Adipocyte (in vitro differentiated cells): ENCODE results near the gene COL6A1.

ENCODE experiments used
- DNase-seq: peaks from one replicate; pipeline ENCODE4 v3.0.0-alpha.2; 2015; ENCODE audit warnings: low read depth
- H3K27me3 ChIP-seq: replicated peaks from 2 replicates; pipeline ENCODE4 v1.7.0; 2013; ENCODE audit warnings: mild to moderate bottlenecking, low read length, moderate library complexity; ENCODE audit not compliant: control insufficient read depth, insufficient read depth
- H3K36me3 ChIP-seq: 2 replicates; pipeline ENCODE4 v1.7.0; 2013; ENCODE audit warnings: low read length, mild to moderate bottlenecking, moderate library complexity; ENCODE audit not compliant: control insufficient read depth, insufficient read depth, severe bottlenecking
- H3K4me1 ChIP-seq: 2 replicates; pipeline ENCODE4 v1.7.0; 2013; ENCODE audit warnings: mild to moderate bottlenecking, low read length, moderate library complexity; ENCODE audit not compliant: control insufficient read depth, insufficient read depth
- H3K4me3 ChIP-seq: 2 replicates; pipeline ENCODE4 v1.7.0; 2013; ENCODE audit warnings: mild to moderate bottlenecking, low read length, moderate library complexity
- H3K9ac ChIP-seq: 2 replicates; pipeline ENCODE4 v1.7.0; 2013; ENCODE audit warnings: mild to moderate bottlenecking, low read length, moderate library complexity
- H3K9me3 ChIP-seq: 2 replicates; pipeline ENCODE4 v1.7.0; 2013; ENCODE audit warnings: mild to moderate bottlenecking, low read length, moderate library complexity; ENCODE audit not compliant: control insufficient read depth

COL6A1 gene

DNA sequence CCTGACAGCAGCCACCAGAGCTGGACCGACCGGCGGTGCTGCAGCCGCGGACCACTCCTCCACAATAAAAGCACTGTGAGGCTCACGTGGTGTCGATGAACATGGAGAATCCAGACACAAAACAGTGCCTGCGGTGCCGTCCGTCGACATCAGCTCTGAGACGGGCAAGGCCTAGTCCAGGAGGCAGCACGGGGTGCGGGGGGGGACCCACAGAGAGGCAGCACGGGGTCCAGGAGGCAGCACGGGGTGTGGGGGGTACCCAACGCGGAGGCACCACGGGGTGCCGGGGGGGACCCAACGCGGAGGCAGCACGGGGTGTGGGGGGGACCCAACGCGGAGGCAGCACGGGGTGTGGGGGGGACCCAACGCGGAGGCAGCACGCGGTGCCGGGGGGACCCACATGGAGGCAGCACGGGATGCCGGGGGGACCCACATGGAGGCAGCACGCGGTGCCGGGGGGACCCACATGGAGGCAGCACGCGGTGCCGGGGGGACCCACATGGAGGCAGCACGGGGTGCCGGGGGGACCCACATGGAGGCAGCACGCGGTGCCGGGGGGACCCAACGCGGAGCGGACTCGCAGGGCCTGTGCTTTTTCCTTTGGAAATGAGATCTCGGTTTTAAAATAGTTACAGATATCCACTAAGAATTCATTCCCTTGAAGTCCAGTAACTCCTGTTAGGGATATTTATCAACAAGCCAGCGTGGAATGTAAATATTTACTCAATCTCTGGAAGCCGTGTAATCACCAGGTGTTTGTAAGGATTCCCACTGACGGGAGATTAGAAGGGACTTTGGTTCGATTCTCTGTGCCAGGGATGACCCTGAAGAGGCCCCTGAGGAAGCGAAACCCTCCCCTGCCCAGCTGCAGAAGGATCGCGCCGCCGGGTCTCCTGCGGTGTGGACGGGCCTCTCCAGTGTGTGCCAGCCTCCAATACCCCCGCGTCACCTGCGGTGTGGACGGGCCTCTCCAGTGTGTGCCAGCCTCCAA, 52.1 kb downstream of the COL6A1 start:
- no peak for DNase-seq
- H3K27me3 ChIP-seq, result no peaks in the 10 kb centered on the region
- H3K4me3 ChIP-seq, result no peak overlapping the region
- H3K9ac ChIP-seq, result no peak overlapping the region
- no peaks in the 10 kb centered on the region for H3K36me3 ChIP-seq
- peaks cover 19% of the 10 kb centered on the region for H3K4me1 ChIP-seq
- peaks cover 5% of the 10 kb centered on the region for H3K9me3 ChIP-seq

DNA sequence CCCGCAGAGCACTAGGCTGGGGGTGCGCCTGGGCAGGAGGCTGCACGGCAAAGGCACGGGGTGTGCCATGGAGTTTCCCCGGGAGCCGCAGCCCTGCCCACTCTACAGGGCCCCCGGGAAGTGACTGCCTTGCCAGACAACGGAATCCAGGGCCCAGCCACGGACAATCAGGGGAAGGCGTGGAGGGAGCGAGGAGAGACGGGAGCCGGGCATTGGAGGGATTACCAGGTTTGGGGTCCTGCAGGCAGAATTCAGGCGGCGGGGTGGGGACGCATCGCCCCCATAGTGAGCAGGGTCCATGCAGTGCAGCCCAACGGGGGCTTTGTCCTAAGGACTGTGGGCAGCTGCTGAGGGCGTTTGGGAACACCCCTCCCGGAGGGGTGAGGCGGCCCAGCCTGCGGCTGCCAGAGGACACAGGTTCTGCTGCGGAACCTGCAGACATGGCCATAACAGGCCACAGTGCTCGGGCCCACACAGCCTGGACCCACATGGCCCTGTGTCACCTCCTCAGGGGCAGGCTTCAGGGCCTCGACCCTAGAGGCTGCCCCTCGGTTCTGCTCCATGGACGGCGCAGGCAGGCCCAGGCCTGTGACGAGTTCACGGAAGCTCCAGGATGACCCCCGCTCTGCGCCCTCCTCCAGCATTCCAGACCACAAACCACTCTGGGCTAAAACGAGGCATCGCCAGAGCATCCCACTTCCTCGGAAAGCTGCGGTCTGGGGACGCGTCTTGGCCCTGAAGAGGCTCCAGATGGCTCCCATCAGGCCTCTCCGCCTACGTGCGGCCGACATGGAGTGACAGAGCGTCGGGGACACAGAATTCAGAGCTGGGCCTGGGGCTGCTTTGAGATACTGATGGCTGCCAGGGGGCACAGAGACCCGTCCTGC, 54.5 kb downstream of the COL6A1 start:
- no peak for DNase-seq

DNA sequence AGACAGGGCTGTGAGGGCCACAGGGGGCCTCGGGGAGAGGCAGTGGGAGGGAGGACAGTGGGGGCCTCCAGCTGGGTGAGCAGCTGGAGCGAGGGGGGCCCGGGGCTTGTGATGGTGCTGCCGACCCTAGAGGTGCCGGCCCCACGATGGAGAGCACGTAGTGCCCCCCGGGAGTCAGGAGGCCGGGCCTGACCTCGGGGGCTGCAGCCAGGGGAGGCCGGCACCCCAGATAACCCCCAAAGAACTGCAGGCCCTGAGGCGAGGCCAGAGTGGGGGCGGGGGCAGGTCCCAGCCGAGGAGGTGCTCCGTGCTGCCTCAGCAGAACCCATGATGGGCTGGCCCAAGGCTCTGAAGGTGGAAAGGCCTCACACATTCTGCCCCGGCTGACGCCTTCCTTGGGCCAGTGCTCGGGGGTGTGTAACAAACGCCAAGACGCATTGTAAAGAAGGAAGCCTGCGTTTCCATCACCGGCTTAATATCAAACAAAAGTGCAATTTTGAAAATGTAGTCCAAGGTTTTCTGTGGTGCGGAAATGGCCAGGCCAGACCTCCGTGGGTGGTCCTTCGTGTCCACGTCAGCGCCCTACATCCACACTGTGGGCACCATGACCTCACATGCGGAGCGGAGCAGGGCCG, 55.2 kb downstream of the COL6A1 start:
- Histone ChIP-seq H3K9me3 (no peaks in the 10 kb centered on the region), H3K36me3 (no peaks in the 10 kb centered on the region), H3K4me3 (no peak overlapping the region), H3K27me3 (no peaks in the 10 kb centered on the region), H3K9ac (peak overlapping the region; percentile 51), H3K4me1 (peaks cover 19% of the 10 kb centered on the region)
- no peak for DNase-seq

More for the DNA sequence above, 54.5 kb downstream of the COL6A1 start:
- Histone ChIP-seq H3K9me3 (no peaks in the 10 kb centered on the region), H3K4me3 (no peak overlapping the region), H3K4me1 (peaks cover 19% of the 10 kb centered on the region), H3K9ac (peak overlapping the region; percentile 51), H3K36me3 (no peaks in the 10 kb centered on the region), H3K27me3 (no peaks in the 10 kb centered on the region)

GRCh38 chr21:46037331-46038325, 56.1 kb downstream of the COL6A1 start:
- no peaks in the 10 kb centered on the region for H3K27me3 ChIP-seq
- H3K9me3 ChIP-seq, result no peaks in the 10 kb centered on the region
- H3K4me3 ChIP-seq, result no peak overlapping the region
- H3K36me3 ChIP-seq, result no peaks in the 10 kb centered on the region
- peak overlapping the region; percentile 63 for H3K9ac ChIP-seq
- peaks cover 19% of the 10 kb centered on the region for H3K4me1 ChIP-seq
- DNase-seq, result no peak

- DNase-seq, result no peak
Measured at GRCh38 chr21:46038341-46038829, 56.8 kb downstream of the COL6A1 start.

GRCh38 chr21:46038871-46039397, 57.4 kb downstream of the COL6A1 start:
- no peak overlapping the region for H3K4me3 ChIP-seq
- H3K9me3 ChIP-seq, result no peaks in the 10 kb centered on the region
- no peaks in the 10 kb centered on the region for H3K36me3 ChIP-seq
- no peaks in the 10 kb centered on the region for H3K27me3 ChIP-seq
- peak; percentile 89 for DNase-seq
- peaks cover 19% of the 10 kb centered on the region for H3K4me1 ChIP-seq
- peak overlapping the region; percentile 63 for H3K9ac ChIP-seq

More at GRCh38 chr21:46038341-46038829, 56.8 kb downstream of the COL6A1 start:
- peaks cover 19% of the 10 kb centered on the region for H3K4me1 ChIP-seq
- H3K9me3 ChIP-seq, result no peaks in the 10 kb centered on the region
- H3K9ac ChIP-seq, result peak overlapping the region; percentile 63
- H3K27me3 ChIP-seq, result no peaks in the 10 kb centered on the region
- no peaks in the 10 kb centered on the region for H3K36me3 ChIP-seq
- H3K4me3 ChIP-seq, result no peak overlapping the region

- Histone ChIP-seq H3K4me3 (no peak overlapping the region), H3K27me3 (no peaks in the 10 kb centered on the region), H3K9ac (peak overlapping the region; percentile 63), H3K9me3 (no peaks in the 10 kb centered on the region), H3K36me3 (no peaks in the 10 kb centered on the region), H3K4me1 (peaks cover 29% of the 10 kb centered on the region)
- no peak for DNase-seq
Measured at GRCh38 chr21:46039891-46040660, 58.5 kb downstream of the COL6A1 start.

DNA sequence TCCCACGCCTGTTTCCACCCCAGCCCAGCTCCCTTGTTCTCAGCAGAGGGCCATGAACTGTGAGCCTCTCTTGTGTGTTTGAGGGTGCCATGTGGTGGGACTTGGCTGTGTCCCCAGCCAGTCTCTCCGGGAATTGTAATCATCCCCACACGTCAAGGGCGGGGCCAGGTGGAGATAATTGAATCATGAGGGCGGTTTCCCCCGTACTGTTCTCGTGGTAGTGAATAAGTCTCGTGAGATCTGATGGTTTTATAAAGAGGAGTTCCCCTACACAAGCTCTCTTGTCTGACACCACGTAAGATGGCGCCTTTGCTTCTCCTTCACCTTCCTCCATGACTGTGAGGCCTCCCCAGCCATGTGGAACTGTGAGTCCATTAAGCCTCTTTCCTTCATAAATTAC, 59.1 kb downstream of the COL6A1 start:
- no peaks in the 10 kb centered on the region for H3K9me3 ChIP-seq
- no peaks in the 10 kb centered on the region for H3K27me3 ChIP-seq
- peaks cover 35% of the 10 kb centered on the region for H3K4me1 ChIP-seq
- no peaks in the 10 kb centered on the region for H3K36me3 ChIP-seq
- no peak for DNase-seq
- no peak overlapping the region for H3K4me3 ChIP-seq
- no peak overlapping the region for H3K9ac ChIP-seq

DNA sequence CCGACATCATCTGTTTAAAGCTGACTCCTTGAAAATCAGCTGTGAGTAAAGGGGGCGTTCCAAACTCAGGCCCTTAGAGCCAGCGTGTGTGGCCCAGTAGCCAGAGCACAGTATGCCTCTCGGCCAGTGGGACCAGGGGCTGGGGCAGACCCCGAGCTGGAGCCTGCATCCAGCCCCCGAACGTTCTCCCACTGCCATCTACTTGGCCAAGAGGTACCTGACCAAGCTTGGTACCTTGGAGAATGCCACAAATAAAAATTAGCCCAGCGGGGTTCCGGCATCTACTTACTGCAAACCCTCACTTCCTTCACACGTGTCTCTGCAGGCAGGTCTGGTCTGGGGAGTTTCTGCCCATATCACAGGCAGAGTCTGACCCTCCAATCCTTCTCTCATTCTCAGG, 59.6 kb downstream of the COL6A1 start:
- peaks cover 33% of the 10 kb centered on the region for H3K4me1 ChIP-seq
- no peak for DNase-seq
- no peak overlapping the region for H3K9ac ChIP-seq
- no peak overlapping the region for H3K4me3 ChIP-seq
- H3K36me3 ChIP-seq, result no peaks in the 10 kb centered on the region
- H3K9me3 ChIP-seq, result no peaks in the 10 kb centered on the region
- H3K27me3 ChIP-seq, result no peaks in the 10 kb centered on the region
